ENCODE results near the gene MAGOHB. TPM values are rescaled to one million over a fixed set of nuclear protein-coding genes. Genes with fewer than 3 reads are reported as not detected.

MAGOHB gene
- total and polyA plus RNA-seq, 2 of the 4 experiments (the other 2 are of a cell fraction), result 6.3 to 20.3 TPM

DNA sequence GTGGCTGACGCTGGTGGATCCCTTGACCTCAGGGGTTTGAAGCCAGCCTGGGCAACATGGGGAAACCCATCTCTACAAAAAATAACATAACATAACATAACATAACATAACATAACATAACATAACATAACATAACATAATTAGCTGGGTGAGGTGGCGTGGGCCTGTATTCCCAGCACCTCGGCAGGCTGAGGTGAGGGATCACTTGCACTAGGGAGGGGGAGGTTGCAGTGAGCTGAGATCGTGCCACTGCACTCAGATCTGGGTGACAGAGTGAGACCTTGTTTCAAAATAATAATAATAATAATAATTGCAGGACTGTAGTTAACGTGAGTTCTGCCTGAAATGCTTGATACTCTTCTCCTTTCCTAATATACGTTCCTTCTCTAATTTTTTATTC, 1.3 kb downstream of the MAGOHB start:
- TF ChIP-seq MAFK (IDR thresholded peaks at IDR 0.05; ENCODE audit: low read depth, low read length), result no peak
- TF ChIP-seq CHD1 (IDR thresholded peaks at IDR 0.05; ENCODE audit: low read depth, low read length), result no peak
- no peak for TF ChIP-seq CTCF (conservative IDR thresholded peaks at IDR 0.05; ENCODE audit: low read depth, low read length)
- no peak for TF ChIP-seq SMC3 (IDR thresholded peaks at IDR 0.05; ENCODE audit: low read depth, low read length)
- no peak for TF ChIP-seq BHLHE40 (IDR thresholded peaks at IDR 0.05; ENCODE audit: low read depth, low read length)
- no peak for TF ChIP-seq USF2 (IDR thresholded peaks at IDR 0.05; ENCODE audit: low read depth, low read length)
- no peak for TF ChIP-seq NFE2L2 (IDR thresholded peaks at IDR 0.05; ENCODE audit: low read depth, low read length)
- TF ChIP-seq CEBPB (IDR thresholded peaks at IDR 0.05; ENCODE audit: low read depth, low read length), result no peak
- no peak for TF ChIP-seq ELK1 (IDR thresholded peaks at IDR 0.05; ENCODE audit: borderline replicate concordance, low read depth, low read length)
- H2BK120ac ChIP-seq (ENCODE audit: low read depth, low read length), result no peak overlapping the region
- H3K14ac ChIP-seq (replicated peaks; ENCODE audit: low read depth, low read length), result no peak overlapping the region
- no peak overlapping the region for H2BK5ac ChIP-seq (ENCODE audit: low read depth, low read length, poor library complexity, severe bottlenecking)
- peak overlapping the region; percentile 11; the same call in 1 of the 2 replicates for H3K9ac ChIP-seq (ENCODE audit: low read depth, low read length)
- no peak overlapping the region for H2AFZ ChIP-seq (replicated peaks; ENCODE audit: low read length, poor library complexity)
- WGBS, 2 experiments (ENCODE audit: extremely low coverage in 2 of 2, insufficient read length in 1 of 2), result no CpG with 5 or more reads among the region's 6 CpGs
- H3K4me1 ChIP-seq (ENCODE audit: control insufficient read depth, insufficient read depth, low read length), result peaks cover 5% of the 10 kb centered on the region
- peaks cover 3% of the 10 kb centered on the region for H3K36me3 ChIP-seq (ENCODE audit: control insufficient read depth, insufficient read depth, low read length)
- no peaks in the 10 kb centered on the region for H3K27me3 ChIP-seq (ENCODE audit: control insufficient read depth, insufficient read depth, low read length)
- no peaks in the 10 kb centered on the region for H3K9me1 ChIP-seq (ENCODE audit: insufficient read depth, low read length)
- no peaks in the 10 kb centered on the region for H3K9me3 ChIP-seq (ENCODE audit: control insufficient read depth, insufficient read depth, low read length)
- ChIA-PET CTCF (no interaction called here), POLR2A (ENCODE audit: unreplicated experiment) (no interaction called here)
- H3K27ac ChIP-seq (ENCODE audit: insufficient read depth, low read length), result no peak overlapping the region
- DNase-seq (no peak), ATAC-seq (ENCODE audit: low read depth) (no peak)
- H2BK20ac ChIP-seq (ENCODE audit: low read depth, low read length), result no peak overlapping the region
- no peak overlapping the region for H2AK9ac ChIP-seq (replicated peaks; ENCODE audit: low read depth, low read length, poor library complexity)
- H4K91ac ChIP-seq (ENCODE audit: insufficient read depth, low read depth, low read length), result no peak overlapping the region
- H3K79me1 ChIP-seq (ENCODE audit: low read depth in 1 of 2, low read length in 2 of 2), result peaks cover 6 to 16% of the 10 kb centered on the region in 2 experiments; a peak in 3 of 4 replicates
- dilution Hi-C loops (cut with HindIII; ENCODE audit: low sequenced_read_pairs, unreplicated experiment), result no loop called here
- H3K4ac ChIP-seq (ENCODE audit: low read depth, low read length), result no peak overlapping the region
- H2AK5ac ChIP-seq (ENCODE audit: low read depth, low read length), result peak overlapping the region; percentile 29; the same call in 1 of the 2 replicates
- H3K56ac ChIP-seq (ENCODE audit: extremely low read depth, insufficient read depth, low read length), result no peak overlapping the region
- no peaks in the 10 kb centered on the region for H4K20me1 ChIP-seq (ENCODE audit: insufficient read depth, low read length)
- no peak overlapping the region for H3K23ac ChIP-seq (ENCODE audit: low read depth, low read length)
- peak overlapping the region; percentile 100 for H3K4me2 ChIP-seq (ENCODE audit: low read depth, low read length)
- in situ Hi-C loops (cut with MboI; ENCODE audit: low sequenced_read_pairs), result no loop called here
- intact Hi-C loops (cut with micrococcal nuclease), result loop anchor here (2.0 to 10.0 kb wide), 2 partner anchors 105 to 583 kb away; no protein-coding TSS in a partner anchor
- no peak overlapping the region for H3K4me3 ChIP-seq (ENCODE audit: insufficient read depth, low read depth, low read length)
- no peak overlapping the region for H3K18ac ChIP-seq (ENCODE audit: low read depth, low read length)
- no peak overlapping the region for H4K5ac ChIP-seq (ENCODE audit: low read depth, low read length)
- H4K8ac ChIP-seq (ENCODE audit: low read depth in 2 of 2, low read length in 2 of 2), result no peak overlapping the region; a peak in 1 of 4 replicates
- H2BK15ac ChIP-seq (ENCODE audit: low read depth, low read length), result no peak overlapping the region
- no TSS peak for BruUV-seq (replicated peaks)
